Peyer's patch (tissue), 4 donors: ENCODE measurements around the gene IFRD2.

Experiments used
- CTCF ChIP-seq, 6 experiments: fragments of 450-650 bp in 4 of 6; fragments of 200-600 bp in 2 of 6; sonication (generic) in 1 of 6; IDR thresholded peaks; one replicate each; pipeline ENCODE4 v1.5.1; 2017 to 2019; ENCODE audit warnings: antibody characterized with exemption in 6 of 6, mild to moderate bottlenecking in 3 of 6, moderate library complexity in 1 of 6
- POLR2A ChIP-seq, 2 donors: fragments of 450-650 bp; IDR thresholded peaks; one replicate each; pipeline ENCODE4 v1.5.1; 2017; ENCODE audit warnings: antibody characterized with exemption in 2 of 2, mild to moderate bottlenecking in 2 of 2, moderate library complexity in 2 of 2

GRCh38 chr3:50278880-50279224 is 13.4 kb downstream of the IFRD2 start, which contains the start of gene LSMEM2:
- TF ChIP-seq CTCF (IDR thresholded peaks at IDR 0.05) (no peak), POLR2A (IDR thresholded peaks at IDR 0.05) (no peak)
